Prostate gland (tissue), 2 donors: ENCODE measurements around the gene EML4.

Experiments
- POLR2A ChIP-seq: fragments of 450-650 bp; IDR thresholded peaks from one replicate; pipeline ENCODE4 v1.6.1; 2016; ENCODE audit warnings: antibody characterized with exemption, mild to moderate bottlenecking
- POLR2AphosphoS5 ChIP-seq: sonication (generic); formaldehyde crosslinking; IDR thresholded peaks from one replicate; pipeline ENCODE4 v1.6.1; 2017; ENCODE audit warnings: antibody characterized with exemption
- TF ChIP-seq, protein P1 (sequence below), 4 experiments: fragments of 200-600 bp in 2 of 4; fragments of 450-650 bp in 2 of 4; sonication (generic) in 2 of 4; IDR thresholded peaks; 1 replicate in 3 of 4; 2 replicates in 1 of 4; pipeline ENCODE4 v1.5.1; 2016 to 2019; ENCODE audit warnings: antibody characterized with exemption in 4 of 4, mild to moderate bottlenecking in 2 of 4, moderate library complexity in 2 of 4

DNA sequence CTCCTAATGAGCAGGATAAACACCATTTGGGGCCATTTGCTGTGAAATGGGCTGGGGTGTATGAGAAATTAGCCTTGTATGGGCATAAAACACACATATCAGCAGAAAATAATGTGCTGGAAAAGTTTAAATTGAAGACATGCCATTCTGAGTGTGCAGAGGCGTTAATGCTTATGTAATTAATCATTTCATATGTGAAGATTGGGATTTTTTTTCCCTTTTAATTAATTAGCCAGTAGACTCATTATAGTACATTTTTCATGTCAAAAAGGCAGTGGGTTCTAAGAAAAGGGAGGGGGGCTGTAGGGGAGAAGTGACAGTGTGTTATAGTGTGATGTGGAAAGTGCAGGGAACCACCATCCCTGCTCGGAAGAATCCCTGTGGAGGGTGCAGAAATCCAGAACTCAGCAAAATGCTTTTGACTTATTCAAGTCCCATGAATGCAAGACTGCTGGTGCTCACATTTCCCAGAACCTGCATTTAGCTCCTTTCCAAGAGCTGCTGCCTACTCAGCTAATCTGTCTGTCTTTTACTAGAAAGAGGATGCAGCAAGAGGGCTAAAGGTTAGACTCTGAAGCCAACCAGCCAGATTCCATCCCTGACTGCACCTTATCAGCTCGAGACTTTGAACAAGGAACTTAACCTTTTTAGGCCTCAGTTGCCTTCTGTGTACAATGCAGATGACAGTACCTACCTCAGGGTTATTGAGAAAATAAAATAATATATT lies 203.5 kb downstream of the EML4 start:
- TF ChIP-seq, protein P1, sequence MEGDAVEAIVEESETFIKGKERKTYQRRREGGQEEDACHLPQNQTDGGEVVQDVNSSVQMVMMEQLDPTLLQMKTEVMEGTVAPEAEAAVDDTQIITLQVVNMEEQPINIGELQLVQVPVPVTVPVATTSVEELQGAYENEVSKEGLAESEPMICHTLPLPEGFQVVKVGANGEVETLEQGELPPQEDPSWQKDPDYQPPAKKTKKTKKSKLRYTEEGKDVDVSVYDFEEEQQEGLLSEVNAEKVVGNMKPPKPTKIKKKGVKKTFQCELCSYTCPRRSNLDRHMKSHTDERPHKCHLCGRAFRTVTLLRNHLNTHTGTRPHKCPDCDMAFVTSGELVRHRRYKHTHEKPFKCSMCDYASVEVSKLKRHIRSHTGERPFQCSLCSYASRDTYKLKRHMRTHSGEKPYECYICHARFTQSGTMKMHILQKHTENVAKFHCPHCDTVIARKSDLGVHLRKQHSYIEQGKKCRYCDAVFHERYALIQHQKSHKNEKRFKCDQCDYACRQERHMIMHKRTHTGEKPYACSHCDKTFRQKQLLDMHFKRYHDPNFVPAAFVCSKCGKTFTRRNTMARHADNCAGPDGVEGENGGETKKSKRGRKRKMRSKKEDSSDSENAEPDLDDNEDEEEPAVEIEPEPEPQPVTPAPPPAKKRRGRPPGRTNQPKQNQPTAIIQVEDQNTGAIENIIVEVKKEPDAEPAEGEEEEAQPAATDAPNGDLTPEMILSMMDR (IDR thresholded peaks at IDR 0.05): no peak
- TF ChIP-seq POLR2A (no peak), POLR2AphosphoS5 (no peak)
